PC-9 (cell line): ENCODE measurements around the gene GAK. TPM values are rescaled to one million over a fixed set of nuclear protein-coding genes. Genes with fewer than 3 reads are reported as not detected.

ENCODE experiments used
- BruUV-seq: library from RNA; stranded (reverse); fragments of 400-500 nt; replicated peaks from 2 replicates; lab custom pipeline; 2021; lab: Mats Ljungman, UMichigan
- CTCF ChIA-PET: fragments of 300-600 bp; sonication (Branson Sonifier 250); formaldehyde crosslinking; loops from one replicate; lab custom pipeline; 2022; ENCODE audit warnings: antibody characterized with exemption; lab: Charles Lee
- POLR2A ChIA-PET: fragments of 300-600 bp; sonication (Branson Sonifier 250); formaldehyde crosslinking; loops from one replicate; lab custom pipeline; 2022; ENCODE audit warnings: antibody characterized with exemption; ENCODE audit not compliant: unreplicated experiment; lab: Charles Lee
- DNase-seq, 2 experiments: peaks; one replicate each; pipeline versions ENCODE4 v3.0.0 to v3.0.0-alpha.2; 2015 to 2022; ENCODE audit warnings: mixed read lengths in 1 of 2
- H2AFZ ChIP-seq: fragments of 200-600 bp; sonication (generic); 2 replicates; pipeline ENCODE4 v1.8.1; 2017; ENCODE audit warnings: antibody characterized with exemption
- H3F3A ChIP-seq: fragments of 200-600 bp; sonication (generic); 2 replicates; pipeline ENCODE4 v1.8.1; 2017; ENCODE audit warnings: antibody characterized with exemption, mild to moderate bottlenecking, low read depth; ENCODE audit not compliant: insufficient read depth
- H3K27ac ChIP-seq: fragments of 200-600 bp; sonication (generic); 2 replicates; pipeline ENCODE4 v1.6.1; 2016; ENCODE audit warnings: mixed run types
- H3K27me3 ChIP-seq: fragments of 200-600 bp; sonication (generic); 2 replicates; pipeline ENCODE4 v1.6.1; 2016; ENCODE audit warnings: low read depth, mixed run types; ENCODE audit not compliant: insufficient read depth
- H3K36me3 ChIP-seq: fragments of 200-600 bp; sonication (generic); 2 replicates; pipeline ENCODE4 v1.6.1; 2016; ENCODE audit warnings: low read depth, mixed run types
- H3K4me1 ChIP-seq: fragments of 200-600 bp; sonication (generic); replicated peaks from 2 replicates; pipeline ENCODE4 v1.6.1; 2016; ENCODE audit warnings: mixed run types; ENCODE audit not compliant: insufficient read depth
- H3K4me2 ChIP-seq: fragments of 200-600 bp; sonication (generic); 2 replicates; pipeline ENCODE4 v1.6.1; 2017; ENCODE audit warnings: mixed run types
- H3K4me3 ChIP-seq: fragments of 200-600 bp; sonication (generic); 2 replicates; pipeline ENCODE4 v1.6.1; 2016; ENCODE audit warnings: mixed run types
- H3K79me2 ChIP-seq: fragments of 200-600 bp; sonication (generic); 2 replicates; pipeline ENCODE4 v1.6.1; 2017; ENCODE audit warnings: low read depth, mixed run types
- H3K9me2 ChIP-seq: fragments of 200-600 bp; sonication (generic); 2 replicates; pipeline ENCODE4 v1.8.1; 2017; ENCODE audit warnings: mild to moderate bottlenecking; ENCODE audit not compliant: insufficient read depth
- H3K9me3 ChIP-seq: fragments of 200-600 bp; sonication (generic); 2 replicates; pipeline ENCODE4 v1.8.1; 2016; ENCODE audit warnings: low read depth; ENCODE audit not compliant: insufficient read depth
- H4K20me1 ChIP-seq: fragments of 200-600 bp; sonication (generic); 2 replicates; pipeline ENCODE4 v1.8.1; 2017; ENCODE audit not compliant: insufficient read depth
- EZH2 ChIP-seq: fragments of 200-600 bp; sonication (generic); IDR thresholded peaks from 2 replicates; pipeline ENCODE4 v1.8.0; 2017; ENCODE audit warnings: antibody characterized with exemption, low read depth
- intact Hi-C: fragments of 100-400 bp; cut with micrococcal nuclease; formaldehyde crosslinking; loops from one replicate; pipeline ENCODE4 v1.10.0; 2022; ENCODE audit not compliant: unreplicated experiment
- total RNA-seq: library from RNA; stranded (reverse); gene quantifications from 2 replicates; pipeline ENCODE4 v1.2.3, GENCODE V29; 2021
- TF ChIP-seq, protein P1 (sequence below): fragments of 200-600 bp; sonication (generic); conservative IDR thresholded peaks from 2 replicates; pipeline ENCODE4 v1.6.1; 2017; ENCODE audit warnings: mixed run types, antibody characterized with exemption, mild to moderate bottlenecking, moderate library complexity

The GAK gene
- total RNA-seq, 1 experiment from 2014 or later = 114 TPM

DNA sequence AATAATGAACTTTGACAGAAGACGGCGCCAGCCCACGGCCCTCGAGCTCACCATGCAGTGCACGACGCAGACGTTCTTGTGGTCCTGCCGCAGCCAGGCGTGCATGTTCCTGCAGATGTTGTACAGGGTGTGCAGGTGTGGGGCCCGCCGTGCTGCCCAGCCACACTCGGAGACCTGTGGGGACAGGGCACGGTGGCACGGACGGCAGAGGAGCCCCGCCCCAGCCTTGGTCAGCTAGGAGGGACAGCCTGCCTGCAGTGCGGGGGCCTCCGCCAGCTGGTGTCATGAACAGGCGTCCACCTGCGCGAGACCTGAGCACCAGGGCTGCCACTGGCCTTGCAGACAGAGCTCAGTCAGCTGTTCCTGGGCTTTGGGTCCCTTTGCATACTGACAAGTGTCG is 49.5 kb downstream of the GAK start:
- Histone ChIP-seq H2AFZ (no peak overlapping the region), H3K4me1 (no peaks in the 10 kb centered on the region), H3K9me3 (no peaks in the 10 kb centered on the region), H4K20me1 (no peaks in the 10 kb centered on the region; the same call in 1 of the 2 replicates), H3K27me3 (no peaks in the 10 kb centered on the region), H3K36me3 (no peaks in the 10 kb centered on the region), H3K27ac (no peak overlapping the region), H3K4me3 (no peak overlapping the region), H3K79me2 (no peaks in the 10 kb centered on the region), H3K4me2 (no peak overlapping the region), H3K9me2 (no peaks in the 10 kb centered on the region), H3F3A (peaks cover 2% of the 10 kb centered on the region; the same call in 1 of the 2 replicates)
- TF ChIP-seq, protein P1, sequence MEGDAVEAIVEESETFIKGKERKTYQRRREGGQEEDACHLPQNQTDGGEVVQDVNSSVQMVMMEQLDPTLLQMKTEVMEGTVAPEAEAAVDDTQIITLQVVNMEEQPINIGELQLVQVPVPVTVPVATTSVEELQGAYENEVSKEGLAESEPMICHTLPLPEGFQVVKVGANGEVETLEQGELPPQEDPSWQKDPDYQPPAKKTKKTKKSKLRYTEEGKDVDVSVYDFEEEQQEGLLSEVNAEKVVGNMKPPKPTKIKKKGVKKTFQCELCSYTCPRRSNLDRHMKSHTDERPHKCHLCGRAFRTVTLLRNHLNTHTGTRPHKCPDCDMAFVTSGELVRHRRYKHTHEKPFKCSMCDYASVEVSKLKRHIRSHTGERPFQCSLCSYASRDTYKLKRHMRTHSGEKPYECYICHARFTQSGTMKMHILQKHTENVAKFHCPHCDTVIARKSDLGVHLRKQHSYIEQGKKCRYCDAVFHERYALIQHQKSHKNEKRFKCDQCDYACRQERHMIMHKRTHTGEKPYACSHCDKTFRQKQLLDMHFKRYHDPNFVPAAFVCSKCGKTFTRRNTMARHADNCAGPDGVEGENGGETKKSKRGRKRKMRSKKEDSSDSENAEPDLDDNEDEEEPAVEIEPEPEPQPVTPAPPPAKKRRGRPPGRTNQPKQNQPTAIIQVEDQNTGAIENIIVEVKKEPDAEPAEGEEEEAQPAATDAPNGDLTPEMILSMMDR = no peak
- no peak for TF ChIP-seq EZH2
- ChIA-PET CTCF (no interaction called here), POLR2A (no interaction called here)
- DNase-seq = no peak
- intact Hi-C loops = no loop called here
- BruUV-seq = no TSS peak

- no peak overlapping the region for H3K4me3 ChIP-seq
- no peak for TF ChIP-seq EZH2
- no peaks in the 10 kb centered on the region for H3K4me1 ChIP-seq
- no peak overlapping the region for H3K4me2 ChIP-seq
- no peaks in the 10 kb centered on the region for H3K9me3 ChIP-seq
- intact Hi-C loops = no loop called here
- H2AFZ ChIP-seq = no peak overlapping the region
- no peaks in the 10 kb centered on the region for H3F3A ChIP-seq
- ChIA-PET POLR2A (no interaction called here), CTCF (no interaction called here)
- H4K20me1 ChIP-seq = no peaks in the 10 kb centered on the region; the same call in 1 of the 2 replicates
- H3K27me3 ChIP-seq = no peaks in the 10 kb centered on the region
- DNase-seq = no peak
- no TSS peak for BruUV-seq
- no peak overlapping the region for H3K27ac ChIP-seq
- no peaks in the 10 kb centered on the region for H3K79me2 ChIP-seq
- H3K9me2 ChIP-seq = no peaks in the 10 kb centered on the region
- no peaks in the 10 kb centered on the region for H3K36me3 ChIP-seq
Measured at GRCh38 chr4:881709-882108, 50.4 kb downstream of the GAK start.

DNA sequence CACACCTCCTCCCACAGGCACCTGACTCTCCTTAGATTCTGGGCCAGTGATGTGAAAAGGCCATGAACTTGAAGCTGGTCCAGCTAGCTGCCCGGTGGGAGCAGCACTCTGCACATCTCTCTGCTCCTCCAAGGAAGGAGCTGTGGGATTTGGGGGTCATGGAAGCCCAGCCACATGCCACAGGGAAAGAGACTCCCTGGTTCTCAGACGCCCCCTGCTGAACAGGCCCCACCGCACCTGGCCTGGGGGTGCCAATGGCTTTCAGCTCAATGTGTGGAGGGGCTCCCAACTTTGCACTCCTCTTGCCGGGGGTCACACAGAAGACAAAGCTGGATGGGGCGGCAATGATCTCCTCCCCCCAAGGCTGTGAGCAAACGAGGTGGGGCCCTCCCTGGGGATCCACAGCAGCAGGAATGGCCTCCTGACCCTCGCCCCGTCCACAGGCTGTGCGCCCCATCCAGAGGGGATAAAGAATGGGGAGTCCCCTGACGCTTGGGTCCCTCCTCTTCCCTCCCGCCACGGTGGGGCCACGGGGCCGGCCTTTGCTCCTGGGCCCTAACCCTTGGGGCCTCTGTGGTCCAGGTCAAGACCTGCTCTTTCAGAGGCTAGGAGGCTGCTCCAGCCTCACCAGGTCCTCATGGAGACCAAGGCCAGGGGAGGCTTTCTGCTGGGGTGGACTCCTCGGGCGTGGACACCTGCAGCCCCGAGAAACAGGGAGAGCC is 51.3 kb downstream of the GAK start:
- H4K20me1 ChIP-seq = no peaks in the 10 kb centered on the region
- ChIA-PET POLR2A (no interaction called here), CTCF (no interaction called here)
- no peak overlapping the region for H3K27ac ChIP-seq
- H3K79me2 ChIP-seq = no peaks in the 10 kb centered on the region
- H3K4me3 ChIP-seq = no peak overlapping the region
- no peak overlapping the region for H2AFZ ChIP-seq
- H3F3A ChIP-seq = no peaks in the 10 kb centered on the region
- intact Hi-C loops = no loop called here
- H3K9me2 ChIP-seq = no peaks in the 10 kb centered on the region
- H3K4me2 ChIP-seq = no peak overlapping the region
- BruUV-seq = no TSS peak
- H3K36me3 ChIP-seq = no peaks in the 10 kb centered on the region
- no peak for DNase-seq
- TF ChIP-seq EZH2 = no peak
- TF ChIP-seq, protein P1 = no peak
- no peaks in the 10 kb centered on the region for H3K27me3 ChIP-seq
- H3K9me3 ChIP-seq = no peaks in the 10 kb centered on the region
- H3K4me1 ChIP-seq = no peaks in the 10 kb centered on the region

- no peak overlapping the region for H3K4me2 ChIP-seq
- H3K4me3 ChIP-seq = no peak overlapping the region
- intact Hi-C loops = no loop called here
- TF ChIP-seq EZH2 = no peak
- TF ChIP-seq, protein P1 = no peak
- no peaks in the 10 kb centered on the region for H3K27me3 ChIP-seq
- H3K9me3 ChIP-seq = no peaks in the 10 kb centered on the region
- H3F3A ChIP-seq = no peaks in the 10 kb centered on the region
- H4K20me1 ChIP-seq = no peaks in the 10 kb centered on the region
- H3K36me3 ChIP-seq = no peaks in the 10 kb centered on the region
- no peaks in the 10 kb centered on the region for H3K79me2 ChIP-seq
- BruUV-seq = no TSS peak
- DNase-seq = no peak
- no peak overlapping the region for H3K27ac ChIP-seq
- no peaks in the 10 kb centered on the region for H3K4me1 ChIP-seq
- H3K9me2 ChIP-seq = no peaks in the 10 kb centered on the region
- H2AFZ ChIP-seq = no peak overlapping the region
- POLR2A ChIA-PET = no interaction called here
- CTCF ChIA-PET = no interaction called here
Measured at GRCh38 chr4:879729-880077, 52.4 kb downstream of the GAK start.
